Stimulated activated CD4-positive, alpha-beta T cell treated with anti-CD3 and anti-CD28 coated beads, Interleukin-1b, Interleukin-23, amount 100 ng/mL, for 24 hours (primary cell): ENCODE data around the gene RGS11.
"Not testable (repeated sequence)": the region's sequence is repeated elsewhere in the genome, so short reads cannot be mapped to it uniquely, and the experiment has no call there.

Experiments
- DNase-seq, 4 experiments: peaks; one replicate each; pipeline ENCODE4 v3.0.0-alpha.2; 2020; ENCODE audit warnings: low read depth in 4 of 4, low spot score in 1 of 4

Gene RGS11

GRCh38 chr16:280991-281659 lies 5.4 kb upstream of the RGS11 start:
- no peak for DNase-seq

DNA sequence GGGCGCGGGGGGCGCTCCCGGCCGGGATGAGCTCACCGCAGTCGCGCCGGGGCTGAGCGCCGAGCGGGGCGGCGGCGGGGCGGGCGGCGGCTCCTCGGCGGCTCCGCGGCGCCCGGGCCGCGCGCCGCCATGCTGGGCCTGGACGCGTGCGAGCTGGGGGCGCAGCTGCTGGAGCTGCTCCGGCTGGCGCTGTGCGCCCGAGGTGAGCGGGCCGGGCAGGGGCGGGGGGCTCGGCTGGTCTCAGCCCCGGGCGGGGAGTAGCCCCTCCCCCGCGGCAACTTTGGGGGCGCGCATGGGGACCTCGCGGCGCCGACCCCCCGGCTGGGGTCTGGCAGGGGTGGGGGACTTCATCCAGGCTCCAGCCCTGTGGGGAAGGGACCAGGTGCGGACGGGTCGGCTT lies 4.8 kb upstream of the RGS11 start, which contains the start of gene ARHGDIG:
TSS of gene ARHGDIG (plus strand) at position 40 of the 400 bp plus-strand sequence. CDS start at position 130, 90 bp downstream.
- DNase-seq, result no peak

- no peak for DNase-seq
Observed at GRCh38 chr16:280005-280460, 4.3 kb upstream of the RGS11 start.

- DNase-seq, result no peak
Observed at GRCh38 chr16:279531-279930, 3.8 kb upstream of the RGS11 start.

GRCh38 chr16:278863-279366 lies 3.2 kb upstream of the RGS11 start:
- no peak for DNase-seq

DNA sequence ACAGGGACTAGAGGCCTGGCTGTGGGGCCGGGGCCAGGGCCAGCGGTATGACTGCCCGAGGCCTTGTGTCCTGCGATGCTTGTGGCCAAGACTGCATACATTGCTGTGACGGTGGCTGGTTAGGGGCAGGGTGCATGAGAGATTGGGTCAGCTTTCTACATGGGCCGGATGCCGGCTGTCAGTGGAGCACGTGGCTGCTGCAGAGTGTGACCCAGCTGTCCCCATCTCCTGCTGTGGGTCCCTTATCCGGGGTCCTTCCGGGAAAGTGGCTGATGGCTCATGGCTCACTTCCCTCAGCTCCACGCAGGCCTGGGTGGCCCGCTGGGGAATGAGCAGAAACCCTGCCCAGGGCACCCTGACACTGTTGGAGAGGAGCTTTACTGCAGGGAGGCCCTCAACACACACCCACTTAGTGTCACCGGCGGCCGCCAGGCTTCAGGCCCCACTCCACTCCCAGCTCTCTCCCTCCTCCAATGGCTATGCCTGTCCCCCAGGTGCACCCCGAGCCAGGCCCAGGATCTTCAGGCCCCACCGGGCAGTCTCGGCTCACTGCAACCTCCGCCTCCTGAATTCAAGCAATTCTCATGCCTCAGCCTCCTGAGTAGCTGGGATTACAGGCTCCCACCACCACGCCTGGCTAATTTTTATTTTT lies 808 bp upstream of the RGS11 start:
- no peak for DNase-seq

DNA sequence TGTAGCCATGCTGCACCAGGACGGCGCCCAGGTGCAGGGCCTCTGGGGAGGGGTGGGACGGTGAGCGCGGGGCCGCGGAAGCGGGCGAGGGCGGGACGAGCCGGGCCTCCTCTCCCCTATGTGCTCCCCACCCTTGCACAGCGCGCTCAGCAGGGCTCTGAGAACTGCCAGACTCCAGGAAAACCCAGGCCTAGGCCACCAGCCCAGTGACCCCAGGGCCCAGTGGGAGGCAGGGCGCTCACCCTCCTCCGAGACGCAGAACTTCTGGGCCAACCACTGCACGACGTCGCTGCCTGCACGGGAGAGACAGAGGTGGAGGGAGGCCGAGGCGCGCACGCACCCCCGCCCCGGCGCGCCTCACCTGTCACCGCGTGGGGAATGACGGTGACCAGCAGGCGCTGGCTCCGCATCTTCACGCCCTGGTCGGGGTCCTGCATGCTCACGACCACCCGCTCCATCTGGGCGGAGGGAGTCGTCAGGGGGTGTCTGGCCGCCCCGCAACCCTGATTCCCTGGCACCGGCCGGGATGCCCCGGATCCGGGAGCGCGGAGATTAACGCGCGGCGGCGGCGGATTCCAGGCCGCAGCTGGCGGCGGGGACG lies 603 bp downstream of the RGS11 start:
- DNase-seq, result no peak

DNA sequence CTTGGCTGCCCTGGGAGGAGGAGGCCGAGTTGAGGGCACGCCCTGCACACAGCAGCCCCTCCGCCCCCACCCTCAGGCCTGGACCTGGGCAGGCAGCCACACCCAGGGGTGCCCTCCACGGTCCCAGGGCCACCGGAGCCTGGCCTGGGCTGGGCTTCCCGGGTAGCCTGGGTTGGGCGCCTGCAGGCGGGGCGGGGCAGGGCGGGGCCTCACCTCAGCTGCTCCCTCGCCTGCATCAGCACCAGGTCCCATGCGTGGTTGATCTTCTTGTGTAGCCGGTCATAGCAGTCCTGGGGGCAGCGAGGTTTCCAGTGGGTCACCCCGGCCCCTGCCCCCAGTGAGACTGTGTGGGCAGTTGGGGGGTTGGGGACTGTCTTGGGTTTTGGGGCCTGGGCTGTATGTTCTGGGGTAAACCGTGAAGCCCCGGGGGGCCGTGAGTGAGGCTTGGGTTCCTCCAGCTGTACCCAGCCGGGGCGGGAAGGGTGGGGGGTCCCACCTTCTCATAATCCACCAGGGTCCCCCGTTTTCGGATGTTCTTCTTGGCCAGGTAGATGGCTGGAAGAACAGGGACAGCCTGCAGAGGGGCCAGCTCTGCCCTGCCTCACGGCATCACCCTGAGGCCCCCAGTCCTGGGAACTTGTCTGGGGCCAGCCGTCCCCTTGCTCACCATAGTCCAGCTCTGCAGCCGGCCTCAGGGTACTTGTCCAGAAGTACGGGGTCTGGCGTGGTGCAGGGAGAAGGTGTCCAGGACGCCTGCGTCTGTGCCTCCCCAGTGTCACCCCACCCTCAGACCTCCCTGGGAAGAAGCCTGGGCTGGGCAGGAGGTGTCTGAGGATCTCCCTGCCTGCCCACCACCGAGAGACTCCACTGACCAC lies 2.0 kb downstream of the RGS11 start:
- DNase-seq, result no peak

DNA sequence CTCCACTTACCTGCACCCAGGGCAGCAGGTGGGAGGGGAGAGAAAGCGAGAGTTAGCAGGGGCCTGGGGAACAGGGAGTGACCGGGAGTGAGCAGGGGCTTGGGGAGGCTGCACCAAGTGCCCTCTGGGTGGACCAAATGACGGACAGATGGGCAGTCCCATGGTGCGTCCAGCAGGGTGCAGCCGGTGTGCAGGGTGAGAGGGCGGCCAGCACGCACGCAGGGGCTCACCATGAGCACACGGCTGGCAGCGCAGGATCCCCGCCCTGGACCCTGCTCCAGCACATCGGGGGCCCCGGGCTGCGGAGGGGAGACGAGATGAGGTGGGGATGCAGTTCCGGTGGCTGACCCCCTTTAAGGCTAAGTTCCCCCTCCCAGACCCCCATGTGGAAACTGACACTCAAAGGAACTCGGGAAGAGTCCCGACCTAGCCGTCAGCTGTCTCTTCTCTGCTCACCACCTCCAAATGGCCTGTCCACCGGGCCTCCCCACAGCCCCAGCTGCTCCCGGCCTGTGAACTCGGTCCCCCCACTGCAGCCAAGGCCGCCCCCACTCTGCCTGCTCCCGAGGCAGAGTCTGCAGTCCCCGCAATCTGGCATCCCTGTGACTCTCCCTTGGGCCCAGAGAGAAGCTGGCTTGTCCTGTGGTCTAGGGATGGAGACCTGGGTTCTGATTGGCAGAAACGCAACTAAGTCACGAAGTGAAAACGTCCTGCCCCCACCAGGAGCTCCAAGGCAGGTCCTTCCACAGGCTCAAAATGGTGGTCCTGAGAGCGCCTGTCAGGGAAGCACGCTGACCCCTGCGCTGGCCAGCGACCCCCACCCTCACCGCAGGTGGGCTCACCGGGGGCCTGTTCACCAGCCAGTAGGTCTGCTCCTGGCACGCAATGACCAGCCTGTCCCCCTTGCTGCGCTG lies 2.9 kb downstream of the RGS11 start:
- DNase-seq, result no peak

DNA sequence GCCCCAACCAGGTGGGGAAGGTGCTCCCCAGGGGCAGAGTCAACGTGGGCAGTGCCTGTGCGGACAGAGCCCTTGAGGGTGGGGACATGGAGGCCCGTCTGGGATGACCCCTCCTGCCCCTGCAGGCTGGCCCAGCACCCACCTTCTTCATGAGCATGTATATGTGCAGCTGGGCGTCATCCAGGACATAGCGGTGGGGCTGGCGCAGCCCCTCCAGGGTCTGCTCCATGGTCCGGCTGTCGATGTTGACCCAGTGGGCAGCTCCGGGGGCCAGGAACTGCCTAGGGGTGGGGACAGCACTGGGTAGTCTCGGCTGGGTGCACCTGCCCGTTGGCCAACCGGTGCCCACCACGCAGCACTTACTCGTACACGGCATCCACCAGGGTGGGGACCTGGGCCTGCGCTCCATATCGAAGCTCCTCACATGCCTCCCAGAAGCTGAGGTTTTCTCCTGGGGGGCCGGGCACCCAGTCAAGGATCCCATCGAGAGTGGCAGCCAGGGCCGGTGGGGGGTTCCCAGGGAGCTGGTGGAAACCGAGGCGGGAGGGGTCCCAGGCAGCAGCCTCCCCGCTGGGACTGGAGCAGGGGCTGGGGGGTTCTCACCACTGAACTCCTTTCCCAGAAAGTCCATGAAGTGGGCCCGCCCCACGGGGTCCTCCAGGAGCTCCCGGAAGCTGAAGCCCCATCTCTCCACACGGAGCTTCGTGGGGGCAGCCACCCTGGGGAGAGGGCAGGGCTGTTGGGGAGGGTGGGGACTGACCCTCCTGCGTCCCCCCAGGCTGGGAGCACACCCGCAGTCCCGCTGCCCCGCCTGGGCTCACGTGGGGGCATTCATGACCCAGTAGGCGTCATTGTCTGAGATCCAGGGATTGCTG lies 5.1 kb downstream of the RGS11 start:
- no peak for DNase-seq

- no peak for DNase-seq
Observed at GRCh38 chr16:269061-269796, 6.5 kb downstream of the RGS11 start.

GRCh38 chr16:268141-269053 lies 7.3 kb downstream of the RGS11 start:
- no peak for DNase-seq

GRCh38 chr16:267562-267961 lies 8.2 kb downstream of the RGS11 start:
- not testable (repeated sequence) for DNase-seq

DNA sequence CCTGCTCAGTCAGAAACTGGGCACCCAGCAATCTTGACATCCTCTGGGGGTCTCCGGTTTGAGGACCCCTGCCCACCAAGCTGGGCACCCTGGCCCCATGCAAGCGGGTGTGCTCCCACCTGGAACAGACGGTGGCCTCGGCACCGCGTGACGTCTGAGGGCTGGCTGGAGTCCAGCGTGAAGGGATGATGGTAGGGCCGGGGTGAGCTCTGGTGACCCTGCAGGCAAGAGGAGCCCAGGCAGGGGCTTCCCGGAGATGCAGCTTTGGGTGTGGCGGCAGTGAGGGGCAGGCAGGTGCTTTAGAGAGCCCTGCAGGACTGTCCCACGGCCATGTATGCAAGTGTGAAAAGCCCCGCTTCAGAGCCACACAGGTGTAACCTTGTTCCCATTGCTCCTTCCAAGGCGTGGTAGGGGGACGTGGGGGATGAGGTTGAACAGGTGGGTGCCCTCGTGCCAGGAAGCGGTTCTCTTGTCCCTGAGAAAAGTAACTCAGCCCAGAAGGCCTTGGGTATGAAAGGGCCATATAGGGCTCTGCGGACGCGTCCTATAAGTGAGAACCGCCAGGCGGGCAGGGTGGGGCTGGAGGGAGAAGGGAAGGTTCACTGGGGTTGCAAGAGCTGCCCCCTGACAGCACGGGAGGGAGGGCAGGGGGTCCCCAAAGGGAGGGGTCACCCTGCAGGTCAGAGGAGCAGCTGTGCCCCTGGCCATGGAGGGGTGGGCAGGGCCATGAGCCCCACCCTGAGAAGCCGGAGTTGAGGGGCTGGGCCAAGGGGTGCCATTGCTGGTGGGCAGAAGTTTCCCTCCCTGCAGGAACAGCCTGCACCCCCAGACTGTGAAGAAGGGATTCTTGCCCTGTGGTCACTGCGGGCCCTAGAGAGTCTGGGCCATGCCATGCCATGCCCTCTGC lies 9.2 kb downstream of the RGS11 start:
- DNase-seq, result no peak

GRCh38 chr16:265711-266110 lies 10.0 kb downstream of the RGS11 start:
- no peak for DNase-seq

DNA sequence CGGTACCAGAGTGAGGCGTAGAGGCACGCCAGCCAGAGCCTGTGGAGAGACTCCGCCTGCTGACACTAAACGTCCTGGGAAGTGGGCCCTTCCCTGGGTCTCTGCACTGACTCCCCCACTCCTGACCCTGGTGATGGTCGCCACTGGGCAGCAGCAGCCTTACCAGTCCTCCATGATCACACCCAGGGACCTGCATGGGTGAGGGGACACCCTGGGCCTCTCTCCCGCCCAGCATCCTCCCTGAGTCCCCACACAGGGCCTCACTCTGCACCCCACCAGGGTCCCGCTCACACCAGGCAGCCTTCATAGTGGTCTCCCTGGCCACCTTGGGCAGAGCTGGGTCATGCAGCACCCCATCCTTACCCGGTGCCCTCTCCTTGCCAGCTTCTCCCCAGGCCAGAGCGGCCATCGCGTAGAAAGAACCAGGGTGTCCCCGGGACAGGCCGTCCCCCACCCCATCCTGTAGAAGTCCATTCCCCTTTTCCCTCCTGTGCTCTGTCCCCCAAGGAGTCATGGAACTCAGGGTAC lies 10.7 kb downstream of the RGS11 start:
- no peak for DNase-seq
